CD8-positive, alpha-beta memory T cell (primary cell): ENCODE measurements around the gene RNASE9. TPM values are rescaled to one million over a fixed set of nuclear protein-coding genes. Genes with fewer than 3 reads are reported as not detected.

ENCODE experiments used
- CTCF ChIA-PET: fragments of 350-600 bp; sonication (Branson Sonifier 250); formaldehyde crosslinking; loops from one replicate; lab custom pipeline; 2021; ENCODE audit warnings: antibody characterized with exemption; lab: Charles Lee
- POLR2A ChIA-PET: fragments of 350-600 bp; sonication (Branson Sonifier 250); formaldehyde crosslinking; loops from one replicate; lab custom pipeline; 2021; ENCODE audit warnings: antibody characterized with exemption; lab: Charles Lee
- DNase-seq, 5 donors: peaks; one replicate each; pipeline versions ENCODE4 v3.0.0 to v3.0.0-alpha.2; 2020 to 2022; ENCODE audit warnings: mixed read lengths in 1 of 5
- H3K27ac ChIP-seq: one replicate; pipeline ENCODE4 v1.7.0; 2013; ENCODE audit warnings: low read depth, mild to moderate bottlenecking, low read length, moderate library complexity
- H3K27me3 ChIP-seq: 2 replicates; pipeline ENCODE4 v1.7.0; 2013; ENCODE audit warnings: low read length, mild to moderate bottlenecking; ENCODE audit not compliant: insufficient read depth, poor library complexity, severe bottlenecking
- H3K36me3 ChIP-seq: 2 replicates; pipeline ENCODE4 v1.7.0; 2013; ENCODE audit warnings: mild to moderate bottlenecking, low read length, moderate library complexity; ENCODE audit not compliant: insufficient read depth
- H3K4me1 ChIP-seq: 2 replicates; pipeline ENCODE4 v1.7.0; 2013; ENCODE audit warnings: mild to moderate bottlenecking, low read length, moderate library complexity; ENCODE audit not compliant: insufficient read depth
- H3K4me3 ChIP-seq: 2 replicates; pipeline ENCODE4 v1.7.0; 2013; ENCODE audit warnings: mild to moderate bottlenecking, low read length
- H3K9me3 ChIP-seq: 2 replicates; pipeline ENCODE4 v1.7.0; 2013; ENCODE audit warnings: mild to moderate bottlenecking, low read length
- H3K27ac Mint-ChIP-seq, 8 donors: one replicate each; pipeline ENCODE4 v1.8.0; 2020 to 2021; ENCODE audit warnings: mixed read lengths in 8 of 8, mild to moderate bottlenecking in 6 of 8, inconsistent platforms in 3 of 8, moderate library complexity in 3 of 8
- H3K27me3 Mint-ChIP-seq, 2 donors: one replicate each; pipeline ENCODE4 v1.8.0; 2020 to 2021; ENCODE audit warnings: mixed read lengths in 2 of 2, mild to moderate bottlenecking in 1 of 2, moderate library complexity in 1 of 2
- H3K36me3 Mint-ChIP-seq, 3 donors: one replicate each; pipeline ENCODE4 v1.8.0; 2020 to 2021; ENCODE audit warnings: mixed read lengths in 3 of 3, inconsistent platforms in 1 of 3, mild to moderate bottlenecking in 1 of 3
- H3K4me1 Mint-ChIP-seq, 3 donors: one replicate each; pipeline ENCODE4 v1.8.0; 2020 to 2021; ENCODE audit warnings: mixed read lengths in 3 of 3, inconsistent platforms in 1 of 3, mild to moderate bottlenecking in 1 of 3
- H3K4me3 Mint-ChIP-seq, 7 donors: one replicate each; pipeline ENCODE4 v1.8.0; 2020 to 2021; ENCODE audit warnings: mixed read lengths in 7 of 7, mild to moderate bottlenecking in 6 of 7, moderate library complexity in 4 of 7, inconsistent platforms in 2 of 7
- H3K9me3 Mint-ChIP-seq, 5 donors: one replicate each; pipeline ENCODE4 v1.8.0; 2020 to 2022; ENCODE audit warnings: mixed read lengths in 5 of 5, mild to moderate bottlenecking in 3 of 5, moderate library complexity in 2 of 5, inconsistent platforms in 1 of 5
- polyA plus RNA-seq: library from polyadenylated mRNA; unstranded; fragments of 300-500 nt; fragmentation: Illumina TruSeq; gene quantifications from one replicate; pipeline ENCODE4 v1.2.3, GENCODE V29; 2021
- total RNA-seq, 2 experiments: library from RNA; stranded (reverse); gene quantifications; one replicate each; pipeline ENCODE4 v1.2.3, GENCODE V29; 2021

The RNASE9 gene
- total and polyA plus RNA-seq, 3 experiments from 2014 or later, result not detected

- H3K4me1 ChIP-seq, result no peaks in the 10 kb centered on the region
- POLR2A ChIA-PET, result no interaction called here
Measured at GRCh38 chr14:20539906-20540305, 20.9 kb downstream of the RNASE9 start.

GRCh38 chr14:20530771-20531571 lies 29.9 kb downstream of the RNASE9 start:
- Mint-ChIP-seq H3K27ac (peak overlapping the region in 1 of 8 donors; percentile 43), H3K36me3 (no peaks in the 10 kb centered on the region), H3K9me3 (no peaks in the 10 kb centered on the region), H3K4me3 (peak overlapping the region in 3 of 7 donors; percentile 20 to 63 (median 22)), H3K27me3 (peaks cover 4 to 19% of the 10 kb centered on the region in 2 donors), H3K4me1 (peaks cover 8 to 9% (median 8%) of the 10 kb centered on the region in 3 donors)
- H3K9me3 ChIP-seq, result no peaks in the 10 kb centered on the region
- DNase-seq, result peak; percentile 39 to 80 (median 54)
- ChIA-PET CTCF (interaction anchor here (0.5 to 1.9 kb wide), 11 partner anchors 8 to 206 kb away, joined by 3 to 9 read pairs (median 3); partner anchors contain the start of genes PIP4P1 and TEP1), POLR2A (interaction anchor here (0.5 kb wide), 1 partner anchor 43 kb away, joined by 11 read pairs; no protein-coding TSS in a partner anchor)
- H3K27ac ChIP-seq, result no peak overlapping the region
- no peaks in the 10 kb centered on the region for H3K27me3 ChIP-seq
- H3K36me3 ChIP-seq, result no peaks in the 10 kb centered on the region
- H3K4me3 ChIP-seq, result no peak overlapping the region
- H3K4me1 ChIP-seq, result peaks cover 8% of the 10 kb centered on the region

More at GRCh38 chr14:20539906-20540305, 20.9 kb downstream of the RNASE9 start:
- no peak overlapping the region for H3K4me3 Mint-ChIP-seq
- no peak overlapping the region for H3K4me3 ChIP-seq
- no peaks in the 10 kb centered on the region for H3K4me1 Mint-ChIP-seq
- CTCF ChIA-PET, result interaction anchor here (1.0 kb wide), 1 partner anchor 9 kb away, joined by 3 read pairs; no protein-coding TSS in a partner anchor
- peaks cover 17 to 19% of the 10 kb centered on the region in 2 donors for H3K27me3 Mint-ChIP-seq
- H3K36me3 ChIP-seq, result no peaks in the 10 kb centered on the region
- H3K9me3 ChIP-seq, result no peaks in the 10 kb centered on the region
- H3K27ac Mint-ChIP-seq, result peak overlapping the region in 2 of 8 donors; percentile 18 to 72
- H3K36me3 Mint-ChIP-seq, result peaks cover 0 to 5% (median 0%) of the 10 kb centered on the region in 3 donors
- H3K9me3 Mint-ChIP-seq, result no peaks in the 10 kb centered on the region
- H3K27ac ChIP-seq, result no peak overlapping the region
- no peaks in the 10 kb centered on the region for H3K27me3 ChIP-seq
- no peak for DNase-seq

DNA sequence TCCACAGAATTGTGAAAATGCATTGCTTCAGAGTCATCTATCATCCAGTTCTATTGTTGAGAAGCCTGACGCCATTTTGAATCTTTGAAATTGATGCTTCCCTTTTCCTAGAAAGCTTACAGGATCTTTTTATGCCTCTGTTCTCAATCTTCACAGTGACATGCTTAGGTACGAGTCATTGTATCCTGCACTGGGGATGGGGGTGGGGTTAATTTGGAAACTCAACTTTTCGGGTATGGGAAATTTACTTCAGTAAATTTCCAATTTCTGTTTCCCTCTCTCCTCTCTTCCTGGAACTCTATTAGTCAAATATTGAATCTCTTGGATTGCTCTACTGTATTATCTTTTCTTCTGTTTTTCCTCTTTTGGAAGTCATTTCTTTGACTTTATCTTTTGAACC lies 31.0 kb downstream of the RNASE9 start:
- ChIA-PET POLR2A (no interaction called here), CTCF (interaction anchor here (0.8 to 1.9 kb wide), 5 partner anchors 18 to 116 kb away, joined by 3 to 9 read pairs (median 3); partner anchors contain the start of gene TEP1)
- Histone ChIP-seq H3K4me3 (no peak overlapping the region), H3K27ac (no peak overlapping the region), H3K36me3 (no peaks in the 10 kb centered on the region), H3K4me1 (peaks cover 8% of the 10 kb centered on the region), H3K9me3 (no peaks in the 10 kb centered on the region), H3K27me3 (no peaks in the 10 kb centered on the region)
- H3K4me3 Mint-ChIP-seq, result no peak overlapping the region
- peaks cover 8 to 9% (median 8%) of the 10 kb centered on the region in 3 donors for H3K4me1 Mint-ChIP-seq
- no peaks in the 10 kb centered on the region for H3K9me3 Mint-ChIP-seq
- DNase-seq, result no peak
- H3K27me3 Mint-ChIP-seq, result peaks cover 2 to 19% of the 10 kb centered on the region in 2 donors
- H3K36me3 Mint-ChIP-seq, result no peaks in the 10 kb centered on the region
- H3K27ac Mint-ChIP-seq, result no peak overlapping the region

- Histone ChIP-seq H3K9me3 (no peaks in the 10 kb centered on the region), H3K27me3 (no peaks in the 10 kb centered on the region), H3K4me1 (no peaks in the 10 kb centered on the region), H3K36me3 (no peaks in the 10 kb centered on the region), H3K4me3 (no peak overlapping the region), H3K27ac (no peak overlapping the region)
- H3K36me3 Mint-ChIP-seq, result peaks cover 0 to 7% (median 0%) of the 10 kb centered on the region in 3 donors
- POLR2A ChIA-PET, result no interaction called here
- DNase-seq, result no peak
- H3K27ac Mint-ChIP-seq, result no peak overlapping the region
- H3K4me1 Mint-ChIP-seq, result no peaks in the 10 kb centered on the region
- no peak overlapping the region for H3K4me3 Mint-ChIP-seq
- H3K27me3 Mint-ChIP-seq, result peaks cover 2 to 7% of the 10 kb centered on the region in 2 donors
- no peaks in the 10 kb centered on the region for H3K9me3 Mint-ChIP-seq
- CTCF ChIA-PET, result no interaction called here
Measured at GRCh38 chr14:20524027-20524426, 36.8 kb downstream of the RNASE9 start.

DNA sequence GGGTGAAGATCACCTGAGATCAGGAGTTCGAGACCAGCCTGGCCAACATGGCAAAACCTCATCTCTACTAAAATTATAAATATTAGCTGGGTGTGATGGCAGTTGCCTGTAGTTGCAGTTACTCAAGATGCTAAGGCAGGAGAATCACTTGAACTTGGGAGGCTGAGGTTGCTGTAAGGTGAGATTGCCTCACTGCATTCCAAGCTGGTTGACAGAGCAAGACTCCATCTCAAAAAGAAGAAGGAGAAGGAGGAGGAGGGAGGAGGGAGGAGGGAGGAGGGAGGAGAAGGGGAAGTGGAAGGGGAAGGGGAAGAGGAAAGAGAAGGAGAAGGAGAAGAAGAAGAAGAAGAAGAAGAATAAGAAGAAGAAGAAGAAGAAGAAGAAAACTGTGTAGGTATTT lies 38.5 kb downstream of the RNASE9 start:
- Mint-ChIP-seq H3K36me3 (peaks cover 0 to 7% (median 0%) of the 10 kb centered on the region in 3 donors), H3K27ac (no peak overlapping the region), H3K4me3 (peak overlapping the region in 1 of 7 donors; percentile 32), H3K4me1 (no peaks in the 10 kb centered on the region), H3K27me3 (peaks cover 0 to 2% of the 10 kb centered on the region in 2 donors), H3K9me3 (no peaks in the 10 kb centered on the region)
- Histone ChIP-seq H3K27me3 (no peaks in the 10 kb centered on the region), H3K27ac (no peak overlapping the region), H3K9me3 (no peaks in the 10 kb centered on the region), H3K4me3 (no peak overlapping the region), H3K36me3 (no peaks in the 10 kb centered on the region), H3K4me1 (no peaks in the 10 kb centered on the region)
- no peak for DNase-seq
- POLR2A ChIA-PET, result no interaction called here
- CTCF ChIA-PET, result interaction anchor here (1.2 kb wide), 1 partner anchor 9 kb away, joined by 3 read pairs; no protein-coding TSS in a partner anchor

GRCh38 chr14:20516921-20517320 lies 43.9 kb downstream of the RNASE9 start:
- ChIA-PET POLR2A (no interaction called here), CTCF (no interaction called here)
- H3K4me1 ChIP-seq, result no peaks in the 10 kb centered on the region
- no peaks in the 10 kb centered on the region for H3K27me3 ChIP-seq
- H3K4me3 ChIP-seq, result no peak overlapping the region
- H3K4me3 Mint-ChIP-seq, result no peak overlapping the region
- H3K27ac ChIP-seq, result no peak overlapping the region
- no peaks in the 10 kb centered on the region for H3K4me1 Mint-ChIP-seq
- H3K27me3 Mint-ChIP-seq, result no peaks in the 10 kb centered on the region
- H3K9me3 ChIP-seq, result no peaks in the 10 kb centered on the region
- no peaks in the 10 kb centered on the region for H3K36me3 ChIP-seq
- H3K9me3 Mint-ChIP-seq, result no peaks in the 10 kb centered on the region
- peaks cover 0 to 7% (median 0%) of the 10 kb centered on the region in 3 donors for H3K36me3 Mint-ChIP-seq
- H3K27ac Mint-ChIP-seq, result no peak overlapping the region
- DNase-seq, result no peak

- Mint-ChIP-seq H3K27me3 (no peaks in the 10 kb centered on the region), H3K9me3 (no peaks in the 10 kb centered on the region), H3K27ac (no peak overlapping the region), H3K4me1 (no peaks in the 10 kb centered on the region), H3K4me3 (no peak overlapping the region), H3K36me3 (peaks cover 0 to 7% (median 0%) of the 10 kb centered on the region in 3 donors)
- no peaks in the 10 kb centered on the region for H3K27me3 ChIP-seq
- ChIA-PET CTCF (no interaction called here), POLR2A (no interaction called here)
- no peaks in the 10 kb centered on the region for H3K36me3 ChIP-seq
- H3K4me3 ChIP-seq, result no peak overlapping the region
- no peaks in the 10 kb centered on the region for H3K9me3 ChIP-seq
- no peaks in the 10 kb centered on the region for H3K4me1 ChIP-seq
- no peak overlapping the region for H3K27ac ChIP-seq
- no peak for DNase-seq
Measured at GRCh38 chr14:20515846-20516245, 45.0 kb downstream of the RNASE9 start.
